RWPE1 (cell line): ENCODE data around the gene AP2A1.

Experiments
- CTCF ChIA-PET: fragments of 350-600 bp; sonication (Branson Sonifier 250); formaldehyde crosslinking; extraction: SDS; loops from one replicate; lab custom pipeline; 2021; lab: Yijun Ruan, JAX
- POLR2A ChIA-PET: fragments of 400-600 bp; formaldehyde crosslinking; extraction: SDS; loops from one replicate; lab custom pipeline; 2020; ENCODE audit warnings: antibody characterized with exemption; ENCODE audit not compliant: low non-redundant PET; lab: Yijun Ruan, JAX
- DNase-seq: peaks from one replicate; pipeline ENCODE4 v3.0.0; 2012; ENCODE audit warnings: low spot score
- H3K27ac ChIP-seq: fragments of 450-650 bp; 2 replicates; pipeline ENCODE4 v1.5.1; 2017
- TF ChIP-seq, protein P1 (sequence below): fragments of 450-650 bp; conservative IDR thresholded peaks from 2 replicates; pipeline ENCODE4 v1.5.1; 2017; ENCODE audit warnings: low read depth, mild to moderate bottlenecking

The AP2A1 gene

DNA sequence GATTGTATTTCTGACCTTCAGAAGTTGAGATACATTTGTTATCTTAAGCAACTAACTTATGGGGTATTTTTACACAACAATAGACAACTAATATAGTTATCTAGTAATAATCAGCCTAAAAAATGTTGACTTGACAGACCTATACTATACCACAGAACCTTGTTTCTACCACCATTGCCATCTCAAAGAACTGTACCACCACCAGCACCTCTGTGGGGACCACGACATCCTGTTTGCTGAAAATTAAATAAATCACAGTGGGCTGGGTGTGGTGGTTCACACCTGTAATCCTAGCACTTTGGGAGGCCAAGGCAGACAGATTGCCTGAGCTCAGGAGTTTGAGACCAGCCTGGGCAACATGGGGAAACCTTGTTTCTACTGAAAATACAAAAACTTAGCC is 27.7 kb upstream of the AP2A1 start:
- POLR2A ChIA-PET = no interaction called here
- no peak for DNase-seq
- no peak overlapping the region for H3K27ac ChIP-seq
- TF ChIP-seq, protein P1, sequence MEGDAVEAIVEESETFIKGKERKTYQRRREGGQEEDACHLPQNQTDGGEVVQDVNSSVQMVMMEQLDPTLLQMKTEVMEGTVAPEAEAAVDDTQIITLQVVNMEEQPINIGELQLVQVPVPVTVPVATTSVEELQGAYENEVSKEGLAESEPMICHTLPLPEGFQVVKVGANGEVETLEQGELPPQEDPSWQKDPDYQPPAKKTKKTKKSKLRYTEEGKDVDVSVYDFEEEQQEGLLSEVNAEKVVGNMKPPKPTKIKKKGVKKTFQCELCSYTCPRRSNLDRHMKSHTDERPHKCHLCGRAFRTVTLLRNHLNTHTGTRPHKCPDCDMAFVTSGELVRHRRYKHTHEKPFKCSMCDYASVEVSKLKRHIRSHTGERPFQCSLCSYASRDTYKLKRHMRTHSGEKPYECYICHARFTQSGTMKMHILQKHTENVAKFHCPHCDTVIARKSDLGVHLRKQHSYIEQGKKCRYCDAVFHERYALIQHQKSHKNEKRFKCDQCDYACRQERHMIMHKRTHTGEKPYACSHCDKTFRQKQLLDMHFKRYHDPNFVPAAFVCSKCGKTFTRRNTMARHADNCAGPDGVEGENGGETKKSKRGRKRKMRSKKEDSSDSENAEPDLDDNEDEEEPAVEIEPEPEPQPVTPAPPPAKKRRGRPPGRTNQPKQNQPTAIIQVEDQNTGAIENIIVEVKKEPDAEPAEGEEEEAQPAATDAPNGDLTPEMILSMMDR = no peak
- CTCF ChIA-PET = no interaction called here

- no peak for DNase-seq
- H3K27ac ChIP-seq = no peak overlapping the region
- TF ChIP-seq, protein P1 = no peak
- ChIA-PET CTCF (interaction anchor here (0.7 kb wide), 1 partner anchor 403 kb away, joined by 3 read pairs; no protein-coding TSS in a partner anchor), POLR2A (interaction anchor here (0.6 kb wide), 1 partner anchor 26 kb away, joined by 3 read pairs; no protein-coding TSS in a partner anchor)
These were observed 26.9 kb upstream of the AP2A1 start for GRCh38 chr19:49739933-49740332.

- ChIA-PET POLR2A (no interaction called here), CTCF (no interaction called here)
- TF ChIP-seq, protein P1 = no peak
- DNase-seq = no peak
- no peak overlapping the region for H3K27ac ChIP-seq
These were observed 25.5 kb upstream of the AP2A1 start for GRCh38 chr19:49741210-49741844.

- ChIA-PET CTCF (no interaction called here), POLR2A (no interaction called here)
- no peak for DNase-seq
- no peak overlapping the region for H3K27ac ChIP-seq
- TF ChIP-seq, protein P1 = no peak
These were observed 21.8 kb upstream of the AP2A1 start for GRCh38 chr19:49744946-49745381.

GRCh38 chr19:49746206-49746958 is 20.4 kb upstream of the AP2A1 start:
- peak; percentile 80 for DNase-seq
- CTCF ChIA-PET = interaction anchor here (0.6 to 0.7 kb wide), 3 partner anchors 10 to 49 kb away, joined by 3 to 4 read pairs (median 3); no protein-coding TSS in a partner anchor
- TF ChIP-seq, protein P1 = no peak
- H3K27ac ChIP-seq = no peak overlapping the region
- POLR2A ChIA-PET = interaction anchor here (0.5 kb wide), 1 partner anchor 35 kb away, joined by 4 read pairs; no protein-coding TSS in a partner anchor

DNA sequence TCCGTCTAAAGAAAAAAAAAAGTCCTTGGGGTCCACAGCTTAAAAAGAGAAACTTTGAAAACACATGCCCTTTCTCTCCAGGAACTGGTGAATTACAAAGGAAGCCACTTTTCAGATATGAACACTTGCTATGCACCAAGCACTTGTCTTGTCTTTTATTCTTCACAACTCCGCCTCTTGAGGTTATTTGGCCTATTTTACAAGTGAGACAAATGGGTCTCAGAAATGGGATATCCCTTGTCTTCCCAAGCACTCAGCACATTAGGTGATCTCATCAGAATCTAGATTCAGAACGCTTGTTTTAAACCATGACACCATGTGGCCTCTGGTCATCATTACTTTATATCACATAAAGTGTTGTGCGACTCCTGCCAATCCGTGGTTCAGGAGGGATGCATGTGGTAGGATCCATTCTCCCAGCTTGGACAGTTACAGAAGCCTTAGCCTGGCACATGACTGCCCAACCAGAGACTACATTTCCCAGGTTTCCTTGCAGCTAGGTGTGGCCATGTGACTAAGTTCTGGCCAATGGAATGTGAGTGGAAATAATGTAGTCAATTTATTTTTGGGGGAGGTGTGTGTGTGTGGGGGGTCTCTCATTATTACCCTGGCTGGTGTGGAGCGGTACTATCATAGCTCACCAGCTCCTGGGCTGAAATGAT is 17.6 kb upstream of the AP2A1 start:
- POLR2A ChIA-PET = interaction anchor here (0.6 kb wide), 1 partner anchor 17 kb away, joined by 4 read pairs; no protein-coding TSS in a partner anchor
- CTCF ChIA-PET = no interaction called here
- no peak for DNase-seq
- H3K27ac ChIP-seq = no peak overlapping the region
- TF ChIP-seq, protein P1 = no peak
